HG03439 (cell line): Measurements from ENCODE around the gene FOXI3.
"Not testable (repeated sequence)": the region's sequence is repeated elsewhere in the genome, so short reads cannot be mapped to it uniquely, and the experiment has no call there.

ENCODE experiments used
- ATAC-seq: cut with Tn5 transposase; IDR thresholded peaks from one replicate; pipeline ENCODE4 v1.9.1; 2021; ENCODE audit warnings: mild to moderate bottlenecking, moderate library complexity; ENCODE audit not compliant: unreplicated experiment

FOXI3 gene

GRCh38 chr2:88442473-88442872 is 10.0 kb downstream of the FOXI3 start:
- no peak for ATAC-seq

- ATAC-seq = no peak
These were observed 10.4 kb downstream of the FOXI3 start for GRCh38 chr2:88442061-88442460.

GRCh38 chr2:88437010-88437409 is 15.5 kb downstream of the FOXI3 start:
- no peak for ATAC-seq

- ATAC-seq = no peak
These were observed 22.6 kb downstream of the FOXI3 start for GRCh38 chr2:88429929-88430328.

DNA sequence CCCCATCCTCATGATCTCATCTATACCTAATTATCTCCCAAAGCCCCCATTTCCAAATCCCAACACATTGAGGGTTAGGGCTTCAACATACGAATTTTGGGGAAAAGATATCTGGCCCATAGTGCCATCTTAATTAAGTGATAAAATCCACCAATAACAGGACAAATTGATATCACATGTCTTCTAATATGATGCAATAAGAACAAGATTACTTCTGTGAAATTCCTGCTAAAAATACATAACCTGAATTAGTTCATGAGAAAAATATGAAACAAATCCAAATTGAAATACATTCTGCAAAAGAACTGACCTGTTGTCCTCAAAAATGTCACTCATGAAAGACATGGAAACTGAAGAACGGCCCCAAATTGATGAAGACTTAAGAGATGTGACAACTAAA is 28.8 kb downstream of the FOXI3 start:
- ATAC-seq = no peak

- not testable (repeated sequence) for ATAC-seq
These were observed 33.4 kb downstream of the FOXI3 start for GRCh38 chr2:88419051-88419450.

- ATAC-seq = no peak
These were observed 36.4 kb downstream of the FOXI3 start for GRCh38 chr2:88416016-88416663.

DNA sequence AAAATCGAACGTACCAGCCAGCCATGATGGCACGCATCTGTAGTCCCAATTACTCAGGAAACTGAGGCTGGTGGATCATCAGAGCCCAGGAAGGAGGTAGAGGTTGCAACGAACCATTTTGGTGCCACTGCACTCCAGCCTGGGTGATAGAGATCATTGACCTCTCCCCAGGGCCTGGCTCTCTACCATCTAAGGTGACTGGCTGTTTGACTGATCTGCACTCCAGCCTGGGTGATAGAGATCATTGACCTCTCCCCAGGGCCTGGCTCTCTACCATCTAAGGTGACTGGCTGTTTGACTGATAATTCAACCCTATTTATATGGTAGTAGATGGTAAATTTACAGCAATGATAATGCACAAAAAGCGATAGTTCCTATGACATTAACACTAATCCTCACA is 43.6 kb downstream of the FOXI3 start:
- not testable (repeated sequence) for ATAC-seq

GRCh38 chr2:88400037-88400767 is 52.3 kb downstream of the FOXI3 start:
- no peak for ATAC-seq

- ATAC-seq = no peak
These were observed 54.3 kb downstream of the FOXI3 start for GRCh38 chr2:88398180-88398579.
